DMS 273 (cell line): ENCODE results near the gene PLPPR2.
"Not testable (repeated sequence)": the region's sequence is repeated elsewhere in the genome, so short reads cannot be mapped to it uniquely, and the experiment has no call there.

Source experiments
- DNase-seq: peaks from one replicate; lab custom pipeline; 2025; ENCODE audit not compliant: unreplicated experiment; lab: John Stamatoyannopoulos, UW

PLPPR2 gene

DNA sequence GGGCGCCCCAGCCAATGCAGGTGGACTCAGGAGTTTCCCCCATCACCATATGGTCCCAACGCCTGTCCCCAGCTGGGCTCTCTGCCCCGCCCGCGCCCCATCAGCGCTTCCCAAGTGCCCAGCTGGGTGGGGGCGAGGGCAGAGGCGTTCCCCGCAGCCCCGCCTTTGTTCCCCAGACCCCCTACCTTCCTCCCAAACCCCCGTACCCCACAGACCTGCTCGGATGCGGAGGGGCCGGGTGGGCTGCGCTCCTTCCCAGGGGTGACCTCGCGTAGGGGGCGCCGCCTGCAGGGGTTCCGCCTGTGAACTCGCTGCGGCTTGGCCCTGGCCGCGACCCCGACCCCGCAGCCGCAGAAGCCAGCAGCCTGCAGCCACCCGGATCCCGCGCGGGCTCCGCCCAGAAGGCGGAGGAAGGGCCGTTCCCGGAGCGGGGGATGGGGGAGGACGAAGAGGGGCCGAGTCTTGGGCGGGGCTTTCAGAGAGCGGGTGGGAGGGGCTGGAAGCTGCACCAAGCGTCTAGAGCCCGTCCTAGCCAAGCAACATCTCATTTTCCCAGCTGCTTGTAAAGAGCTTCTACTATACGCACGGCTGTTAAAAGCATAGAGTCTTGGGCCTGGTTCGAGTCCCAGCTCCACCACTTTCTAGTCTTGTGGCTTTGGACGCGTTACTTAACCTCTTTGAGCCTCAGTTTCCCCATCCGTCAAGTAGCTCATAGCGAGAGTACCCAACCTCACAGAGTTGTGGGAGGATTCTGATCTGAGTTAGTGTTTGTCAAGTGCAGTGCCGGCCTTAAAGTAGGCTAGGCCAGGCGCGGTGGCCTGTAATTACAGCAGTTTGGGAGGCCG is 15.8 kb upstream of the PLPPR2 start, which contains the start of gene RAB3D:
Gene RAB3D, minus strand, starts transcription at position 404 of the 845 bp plus-strand sequence. CDS start 2,258 bp downstream, outside the sequence.
- DNase-seq = peak; percentile 96

DNA sequence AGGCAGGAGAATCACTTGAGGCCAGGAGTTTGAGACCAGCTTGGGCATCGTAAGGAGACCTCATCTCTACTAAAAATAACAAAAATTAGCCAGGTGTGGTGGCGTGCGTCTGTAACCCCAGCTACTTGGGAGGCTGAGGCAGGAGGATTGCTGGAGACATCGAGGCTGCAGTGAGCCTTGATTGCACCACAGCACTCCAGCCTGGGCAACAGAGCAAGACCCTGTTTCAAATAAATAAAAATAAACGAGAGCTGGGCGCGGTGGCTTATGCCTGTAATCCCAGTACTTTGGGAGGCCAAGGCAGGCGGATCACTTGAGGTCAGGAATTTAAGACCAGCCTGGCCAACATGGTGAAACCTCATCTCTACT is 15.1 kb upstream of the PLPPR2 start:
- not testable (repeated sequence) for DNase-seq

DNA sequence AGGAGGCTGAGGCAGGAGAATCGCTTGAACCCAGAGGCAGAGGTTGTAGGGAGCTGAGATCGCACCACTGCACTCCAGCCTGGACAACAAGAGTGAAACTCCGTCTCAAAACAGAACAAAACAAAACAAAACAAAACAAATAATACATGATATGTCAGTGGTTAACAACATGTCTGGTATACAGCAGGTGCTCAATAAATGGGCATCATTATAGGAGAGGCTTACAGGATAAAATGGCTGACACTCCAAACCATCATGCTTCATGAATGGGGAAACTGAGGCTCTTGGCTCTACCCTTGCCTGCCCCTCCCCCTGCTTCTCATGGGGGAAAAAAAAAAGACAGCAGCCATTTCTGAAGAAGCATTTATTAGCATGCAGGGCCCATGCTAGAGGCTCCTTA is 12.8 kb upstream of the PLPPR2 start:
- no peak for DNase-seq

DNA sequence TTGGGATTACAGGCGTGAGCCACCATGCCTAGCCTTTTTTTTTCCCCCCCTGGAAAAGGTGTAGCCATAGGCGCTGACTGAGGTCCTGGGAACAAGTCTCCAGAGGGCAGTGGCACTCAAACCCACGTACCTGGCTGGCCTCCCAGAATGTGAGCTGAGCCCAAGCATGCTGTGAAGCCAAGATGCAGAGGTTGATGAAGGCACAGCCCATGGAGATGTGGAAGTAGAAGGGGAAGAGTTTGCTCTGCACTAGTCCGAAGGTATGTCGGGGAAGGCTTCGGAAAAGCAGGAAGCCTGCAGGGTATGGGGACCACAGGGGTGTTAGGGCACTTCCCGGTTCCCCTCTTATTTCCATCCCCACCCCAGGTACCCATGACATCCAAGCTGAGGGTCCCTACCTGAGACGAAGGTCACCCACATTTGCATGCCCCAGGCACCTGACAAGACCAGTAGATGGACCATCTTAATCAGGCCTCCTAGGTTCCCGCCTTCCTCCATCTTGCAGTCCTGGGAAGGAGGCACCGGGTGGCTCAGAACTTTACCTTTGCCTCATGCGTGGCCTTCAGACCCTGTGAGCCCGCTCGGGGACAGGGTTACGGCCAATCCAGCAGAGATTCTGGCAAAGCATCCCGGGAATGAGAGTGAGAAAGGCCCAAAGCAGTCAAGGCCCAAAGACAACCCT is 10.0 kb upstream of the PLPPR2 start:
- DNase-seq = peak; percentile 34

DNA sequence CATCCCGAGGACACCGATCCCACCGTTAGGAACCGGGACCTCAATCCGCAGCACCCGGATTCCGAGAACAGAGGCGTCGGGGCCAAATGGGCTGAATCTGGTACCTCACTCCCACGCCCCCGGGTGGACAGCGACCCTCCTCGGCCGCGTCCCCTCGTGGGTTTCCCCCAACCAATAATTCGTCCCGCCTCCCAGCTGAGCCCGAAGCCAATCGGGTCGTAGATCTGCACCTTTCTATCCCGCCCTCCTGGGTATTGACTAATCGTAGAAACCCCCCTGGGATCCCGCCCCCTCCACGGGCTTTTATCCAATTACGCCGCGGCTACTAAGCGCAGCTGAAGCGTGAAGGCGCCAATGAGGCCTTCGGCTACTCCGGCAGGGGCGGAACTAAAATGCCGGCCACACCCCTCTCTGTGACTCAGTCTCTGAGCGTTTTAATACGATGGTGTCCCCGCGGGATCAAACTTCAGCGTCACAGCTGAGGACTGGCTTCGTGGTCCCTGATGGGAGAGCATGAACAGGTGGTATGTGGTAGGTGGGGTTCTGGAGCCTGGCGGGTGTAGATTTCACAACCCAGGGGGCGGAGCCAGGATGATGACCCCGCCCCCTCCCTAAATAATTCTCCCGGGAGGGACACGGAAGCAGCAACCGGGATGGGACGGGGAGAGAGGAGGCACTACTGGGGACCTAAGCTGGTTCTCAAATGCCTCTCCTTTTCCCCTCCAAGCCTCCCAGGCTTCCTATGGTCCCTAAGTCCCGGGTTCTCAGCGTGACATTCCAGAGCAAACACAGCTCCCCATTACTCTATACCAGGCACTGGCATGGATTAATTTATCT is 8.9 kb upstream of the PLPPR2 start, which contains the start of the genes CCDC159 and TMEM205:
Gene CCDC159, plus strand, starts transcription at position 416 of the 837 bp plus-strand sequence. Its CDS starts 88 bp downstream, at position 504.
Gene TMEM205, minus strand, starts transcription at position 165 of the 837 bp plus-strand sequence. CDS start 649 bp downstream, outside the sequence.
- peak; percentile 100 for DNase-seq

DNA sequence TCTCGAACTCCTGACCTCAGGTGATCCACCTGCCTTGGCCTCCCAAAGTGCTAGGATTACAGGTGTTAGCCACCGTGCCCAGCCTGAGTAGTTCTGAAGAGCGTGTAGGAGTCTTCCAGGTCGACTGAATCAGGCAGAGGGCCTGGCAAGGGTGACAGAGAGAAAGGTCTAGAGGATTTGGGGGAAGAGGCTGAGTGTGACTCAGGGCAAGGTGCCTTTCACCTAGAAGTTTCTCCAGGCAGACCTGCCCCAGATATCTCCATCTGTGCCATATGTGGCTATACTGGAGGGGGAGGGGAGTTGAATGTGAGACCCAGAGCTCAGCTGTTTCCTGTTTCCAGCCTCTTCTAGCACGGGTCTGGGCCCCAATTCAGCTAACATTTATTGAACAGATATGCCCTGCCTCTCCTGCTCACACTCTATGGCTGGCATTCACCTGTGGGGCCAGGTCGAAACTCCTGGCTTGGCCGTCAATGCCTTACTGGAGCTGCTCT is 7.6 kb upstream of the PLPPR2 start:
- DNase-seq = peak; percentile 50

DNA sequence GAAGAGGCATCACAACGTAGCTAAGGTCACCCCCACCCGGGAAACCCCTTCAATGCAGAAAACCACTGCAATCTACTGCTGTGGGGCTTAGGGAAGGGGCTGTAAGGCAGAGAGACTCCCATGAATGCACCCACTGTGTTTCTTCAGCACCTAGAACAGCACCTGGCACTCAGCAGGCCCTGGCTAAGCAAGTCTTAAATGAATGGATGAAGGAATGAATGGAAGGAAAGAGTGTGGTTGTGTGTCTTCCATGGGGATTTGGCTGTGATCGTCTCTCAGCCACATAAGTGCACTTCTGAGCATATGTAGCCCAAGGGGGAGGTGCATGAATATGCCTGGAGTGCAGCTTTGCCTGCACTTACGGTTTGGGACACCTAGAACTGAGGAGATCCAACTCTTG is 6.1 kb upstream of the PLPPR2 start:
- DNase-seq = no peak

DNA sequence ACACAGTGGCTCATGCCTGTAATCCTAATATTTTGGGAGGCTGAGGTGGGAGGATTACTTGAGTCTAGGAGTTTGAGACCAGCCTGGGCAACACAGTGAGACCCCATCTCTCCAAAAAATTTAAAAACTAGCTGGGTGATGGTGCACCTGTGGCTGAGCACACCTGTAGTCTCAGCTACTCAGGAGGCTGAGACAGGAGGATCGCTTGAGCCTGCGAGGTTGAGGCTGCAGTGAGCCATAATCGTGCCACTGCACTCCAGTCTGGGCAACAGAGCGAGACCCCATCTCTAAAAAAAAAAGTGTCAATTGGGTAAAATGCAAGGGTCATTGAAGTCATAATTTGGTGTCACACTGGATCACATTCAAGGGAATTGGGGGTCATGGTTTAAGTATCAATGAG is 1.1 kb upstream of the PLPPR2 start:
- DNase-seq = not testable (repeated sequence)

DNA sequence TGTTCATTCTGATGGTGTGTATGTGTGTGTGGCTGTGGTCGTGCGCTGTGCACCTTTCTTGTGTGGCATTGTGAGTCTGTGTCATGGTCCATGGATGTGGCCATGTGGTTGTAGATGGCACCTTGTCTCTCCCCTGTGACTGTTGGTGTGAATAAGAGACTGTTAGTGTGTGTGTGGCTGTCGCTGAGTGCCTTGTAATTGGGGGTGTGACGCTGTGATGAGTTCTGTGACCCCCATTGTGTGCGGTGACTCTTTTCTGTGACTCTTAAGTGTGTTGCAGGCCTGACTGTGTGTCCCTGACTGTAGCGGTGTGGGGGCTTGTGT is 804 bp downstream of the PLPPR2 start:
- no peak for DNase-seq

DNA sequence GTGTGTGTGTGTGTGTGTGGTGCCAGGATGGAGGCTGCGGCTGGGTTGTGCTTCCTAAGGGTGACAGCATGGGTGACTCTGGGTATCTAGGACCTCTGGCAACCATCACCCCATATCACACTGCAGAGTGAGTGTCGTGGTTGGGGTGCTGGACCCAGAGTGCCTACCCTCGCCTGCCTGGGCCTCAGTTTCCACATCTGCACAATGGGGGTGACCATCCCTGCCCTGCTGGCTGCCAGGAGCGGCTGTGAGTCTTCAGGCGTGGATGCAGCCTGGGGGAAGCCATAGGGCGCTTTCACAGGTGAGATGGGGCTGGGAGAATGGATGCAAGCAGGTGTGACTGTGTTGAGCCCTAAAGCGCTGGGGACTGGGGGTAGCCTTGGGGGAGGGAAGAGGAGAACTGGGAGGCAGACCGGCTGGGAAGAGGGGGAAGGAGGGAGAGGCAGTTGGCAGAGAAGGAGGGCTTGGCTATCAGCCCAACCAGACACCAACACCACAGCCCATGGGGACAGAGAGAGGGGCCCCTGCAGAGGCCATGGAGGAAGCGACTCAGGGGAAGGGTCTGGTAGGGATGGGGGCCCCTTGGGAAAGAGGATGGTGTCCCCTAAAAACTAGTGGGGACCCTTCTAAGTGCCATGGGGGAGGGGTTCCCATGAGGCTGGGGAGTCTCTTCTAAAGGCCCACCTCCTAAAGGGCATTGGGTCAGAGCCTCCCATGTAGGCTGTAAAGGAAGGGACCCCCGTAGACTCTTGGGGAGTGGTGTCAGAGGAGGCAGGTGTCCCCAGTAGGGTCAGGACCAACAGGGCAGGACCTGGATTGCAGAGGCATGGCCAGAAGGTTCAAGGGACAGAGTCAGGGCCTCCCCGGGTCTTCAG is 1.7 kb downstream of the PLPPR2 start:
- DNase-seq = peak; percentile 59

DNA sequence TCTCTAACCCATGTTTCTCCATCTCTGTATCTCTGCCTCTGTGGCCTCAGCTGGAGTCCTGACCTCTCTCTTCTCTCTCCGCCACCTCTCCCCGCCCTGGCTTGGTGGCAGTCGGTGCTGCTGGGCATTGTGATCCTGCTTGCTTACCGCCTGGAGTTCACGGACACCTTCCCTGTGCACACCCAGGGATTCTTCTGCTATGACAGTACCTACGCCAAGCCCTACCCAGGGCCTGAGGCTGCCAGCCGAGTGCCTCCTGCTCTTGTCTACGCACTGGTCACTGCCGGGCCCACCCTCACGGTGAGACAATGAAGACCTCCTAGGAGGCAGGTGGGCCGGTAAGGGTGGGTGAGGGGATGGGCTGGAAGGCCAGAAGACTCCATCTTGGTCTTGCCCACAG is 4.2 kb downstream of the PLPPR2 start:
- no peak for DNase-seq

DNA sequence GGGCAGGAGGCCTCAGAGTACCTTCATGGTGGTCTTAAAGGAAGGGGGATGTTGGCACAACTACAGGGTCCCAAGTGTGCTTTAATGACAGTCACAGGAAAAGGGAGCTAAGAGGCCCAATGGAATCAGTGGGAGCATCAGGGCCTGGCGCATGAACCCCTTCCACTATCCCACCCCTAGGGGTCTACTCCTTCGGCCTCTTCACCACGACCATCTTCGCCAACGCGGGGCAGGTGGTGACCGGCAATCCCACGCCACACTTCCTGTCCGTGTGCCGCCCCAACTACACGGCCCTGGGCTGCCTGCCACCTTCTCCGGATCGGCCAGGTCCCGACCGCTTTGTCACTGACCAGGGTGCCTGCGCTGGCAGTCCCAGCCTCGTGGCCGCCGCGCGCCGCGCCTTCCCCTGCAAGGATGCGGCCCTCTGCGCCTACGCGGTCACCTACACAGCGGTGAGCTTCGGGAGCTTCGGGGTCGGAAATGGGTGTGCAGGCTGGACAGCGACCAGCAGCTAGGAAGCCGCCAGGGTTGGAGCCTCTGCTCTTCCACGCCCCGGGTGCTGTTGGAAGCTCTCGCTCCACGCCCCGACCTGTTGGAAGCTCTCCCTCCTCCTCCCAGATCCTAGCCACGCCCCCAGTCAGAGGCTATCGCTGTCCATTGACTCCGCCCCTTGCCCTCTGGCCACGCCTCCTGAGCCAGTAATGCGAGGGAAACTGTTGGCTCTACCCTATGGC is 6.0 kb downstream of the PLPPR2 start:
- DNase-seq = peak; percentile 61

DNA sequence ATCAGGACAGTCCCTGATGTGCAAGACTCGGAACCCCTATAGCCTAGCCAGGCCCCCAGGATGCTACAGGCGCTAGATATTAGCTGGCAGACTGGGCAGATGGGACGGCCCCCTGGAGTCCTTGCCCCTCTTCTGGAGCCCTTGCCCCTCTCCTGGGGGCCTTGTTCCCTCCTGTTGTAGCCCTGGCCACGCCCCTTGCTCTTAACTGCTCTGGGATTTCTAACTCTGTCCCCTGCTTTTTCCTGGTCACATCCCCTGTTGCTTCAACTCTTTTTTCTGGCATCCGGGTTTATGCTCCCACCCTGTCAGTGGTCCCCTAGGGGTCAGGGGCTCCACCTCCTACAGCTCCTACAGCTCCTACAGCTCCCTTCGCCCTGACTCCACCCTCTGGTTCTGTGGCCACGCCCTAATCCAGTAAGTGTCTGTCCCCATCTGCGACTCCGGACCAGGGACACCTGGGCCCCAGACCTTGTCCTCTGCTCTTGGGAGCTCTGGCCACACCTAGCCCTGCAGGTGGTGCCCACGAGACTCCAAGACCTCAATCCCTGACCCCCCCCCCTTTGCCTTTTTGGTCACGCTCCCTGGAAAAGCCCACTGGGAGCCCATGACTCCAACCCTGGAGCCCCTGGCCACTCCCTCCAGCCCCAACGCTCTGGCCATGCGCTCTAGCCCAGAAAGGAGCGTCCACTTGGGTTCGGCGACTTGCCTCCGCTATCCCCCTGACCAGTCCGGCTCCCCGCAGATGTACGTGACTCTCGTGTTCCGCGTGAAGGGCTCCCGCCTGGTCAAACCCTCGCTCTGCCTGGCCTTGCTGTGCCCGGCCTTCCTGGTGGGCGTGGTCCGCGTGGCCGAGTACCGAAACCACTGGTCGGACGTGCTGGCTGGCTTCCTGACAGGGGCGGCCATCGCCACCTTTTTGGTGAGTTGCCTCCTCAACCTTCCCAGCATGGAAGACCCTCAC is 6.8 kb downstream of the PLPPR2 start:
- no peak for DNase-seq

DNA sequence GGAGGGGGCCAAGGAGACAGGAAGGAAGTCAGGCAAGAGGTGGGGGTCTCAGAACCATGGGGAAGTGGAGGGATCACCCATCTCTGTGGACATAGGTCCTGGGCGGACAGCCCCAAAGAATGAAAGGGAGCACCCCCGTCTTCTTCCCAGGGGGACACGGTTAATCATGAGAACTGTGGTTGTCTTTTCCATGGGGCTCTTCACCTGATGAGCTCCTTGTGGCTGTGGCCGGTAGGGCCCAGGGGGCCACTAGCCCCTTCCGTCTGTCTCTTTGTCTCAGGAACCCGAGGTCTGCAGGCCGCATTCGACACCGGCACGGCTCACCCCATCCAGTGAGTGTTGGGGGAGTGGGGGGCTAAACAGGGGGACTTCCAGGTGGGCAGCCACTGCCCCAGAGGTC is 8.6 kb downstream of the PLPPR2 start:
- no peak for DNase-seq

DNA sequence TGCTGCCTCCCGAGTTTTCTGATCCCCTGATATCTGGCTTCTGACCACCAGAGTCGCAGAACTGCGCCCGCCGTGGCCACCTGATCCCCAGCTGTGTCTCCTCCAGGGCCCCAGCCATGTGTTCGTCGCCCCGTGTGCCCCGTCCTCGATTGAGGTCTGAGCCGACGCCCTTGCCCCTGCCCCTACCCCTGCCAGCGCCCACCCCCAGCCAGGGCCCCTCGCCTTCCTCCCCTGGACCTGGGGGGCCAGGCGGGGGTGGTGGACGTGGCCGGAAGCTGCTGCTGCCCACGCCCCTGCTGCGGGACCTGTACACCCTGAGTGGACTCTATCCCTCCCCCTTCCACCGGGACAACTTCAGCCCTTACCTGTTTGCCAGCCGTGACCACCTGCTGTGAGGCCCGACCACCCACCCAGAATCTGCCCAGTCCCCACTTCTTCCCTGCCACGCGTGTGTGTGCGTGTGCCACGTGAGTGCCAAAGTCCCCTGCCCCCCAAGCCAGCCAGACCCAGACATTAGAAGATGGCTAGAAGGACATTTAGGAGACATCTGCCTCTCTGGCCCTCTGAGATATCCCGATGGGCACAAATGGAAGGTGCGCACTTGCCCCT is 9.2 kb downstream of the PLPPR2 start:
- no peak for DNase-seq

DNA sequence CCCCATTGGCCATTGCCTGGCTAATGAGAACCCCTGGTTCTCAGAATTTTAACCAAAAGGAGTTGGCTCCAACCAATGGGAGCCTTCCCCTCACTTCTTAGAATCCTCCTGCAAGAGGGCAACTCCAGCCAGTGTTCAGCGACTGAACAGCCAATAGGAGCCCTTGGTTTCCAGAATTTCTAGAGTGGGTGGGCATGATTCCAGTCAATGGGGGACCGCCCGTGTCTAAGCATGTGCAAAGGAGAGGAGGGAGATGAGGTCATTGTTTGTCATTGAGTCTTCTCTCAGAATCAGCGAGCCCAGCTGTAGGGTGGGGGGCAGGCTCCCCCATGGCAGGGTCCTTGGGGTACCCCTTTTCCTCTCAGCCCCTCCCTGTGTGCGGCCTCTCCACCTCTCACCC is 9.7 kb downstream of the PLPPR2 start:
- DNase-seq = peak; percentile 58

DNA sequence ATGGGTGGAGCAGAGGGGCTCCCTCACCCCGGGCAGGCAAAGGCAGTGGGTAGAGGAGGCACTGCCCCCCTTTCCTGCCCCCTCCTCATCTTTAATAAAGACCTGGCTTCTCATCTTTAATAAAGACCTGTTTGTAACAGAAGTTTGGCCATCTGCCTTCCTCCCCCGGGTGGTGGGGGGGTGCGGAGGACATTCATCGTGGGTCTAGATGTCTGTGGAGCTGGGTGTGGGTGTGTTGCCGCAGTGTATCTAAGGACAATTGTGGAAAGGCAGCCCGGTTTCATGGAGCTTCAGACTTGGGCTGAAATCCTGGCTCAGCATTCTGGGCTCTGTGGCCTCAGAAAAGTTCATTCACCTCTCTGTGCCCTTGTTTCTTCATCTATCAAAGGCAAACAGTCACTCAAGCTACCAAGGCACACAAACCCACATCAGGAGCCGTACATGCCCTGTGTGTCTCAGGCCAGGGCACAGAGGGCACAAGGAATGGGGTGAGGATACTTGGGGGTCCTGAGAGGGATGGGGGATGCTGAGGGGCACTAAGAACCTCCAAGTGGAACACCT is 10.4 kb downstream of the PLPPR2 start:
- DNase-seq = peak; percentile 33

DNA sequence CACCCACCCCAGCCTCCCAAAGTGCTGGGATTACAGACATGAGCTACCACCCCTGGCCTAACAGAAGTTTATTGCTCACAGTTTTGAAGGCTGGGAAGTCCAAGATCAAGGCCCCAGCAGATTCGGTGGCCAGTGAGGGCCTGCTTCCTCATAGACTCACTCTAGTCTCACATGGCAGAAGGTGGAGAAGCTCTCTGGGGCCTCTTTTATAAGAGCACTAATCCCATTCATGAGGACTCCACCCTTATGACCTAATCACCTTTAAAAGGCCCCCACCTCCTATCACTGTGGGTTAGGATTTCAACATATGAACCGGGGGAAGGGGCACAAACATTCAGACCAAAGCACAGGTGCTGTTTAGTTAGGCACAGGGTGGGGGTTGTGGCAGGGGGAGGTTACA is 12.3 kb downstream of the PLPPR2 start:
- no peak for DNase-seq
